Measurements from ENCODE around the gene EID2.

DNA sequence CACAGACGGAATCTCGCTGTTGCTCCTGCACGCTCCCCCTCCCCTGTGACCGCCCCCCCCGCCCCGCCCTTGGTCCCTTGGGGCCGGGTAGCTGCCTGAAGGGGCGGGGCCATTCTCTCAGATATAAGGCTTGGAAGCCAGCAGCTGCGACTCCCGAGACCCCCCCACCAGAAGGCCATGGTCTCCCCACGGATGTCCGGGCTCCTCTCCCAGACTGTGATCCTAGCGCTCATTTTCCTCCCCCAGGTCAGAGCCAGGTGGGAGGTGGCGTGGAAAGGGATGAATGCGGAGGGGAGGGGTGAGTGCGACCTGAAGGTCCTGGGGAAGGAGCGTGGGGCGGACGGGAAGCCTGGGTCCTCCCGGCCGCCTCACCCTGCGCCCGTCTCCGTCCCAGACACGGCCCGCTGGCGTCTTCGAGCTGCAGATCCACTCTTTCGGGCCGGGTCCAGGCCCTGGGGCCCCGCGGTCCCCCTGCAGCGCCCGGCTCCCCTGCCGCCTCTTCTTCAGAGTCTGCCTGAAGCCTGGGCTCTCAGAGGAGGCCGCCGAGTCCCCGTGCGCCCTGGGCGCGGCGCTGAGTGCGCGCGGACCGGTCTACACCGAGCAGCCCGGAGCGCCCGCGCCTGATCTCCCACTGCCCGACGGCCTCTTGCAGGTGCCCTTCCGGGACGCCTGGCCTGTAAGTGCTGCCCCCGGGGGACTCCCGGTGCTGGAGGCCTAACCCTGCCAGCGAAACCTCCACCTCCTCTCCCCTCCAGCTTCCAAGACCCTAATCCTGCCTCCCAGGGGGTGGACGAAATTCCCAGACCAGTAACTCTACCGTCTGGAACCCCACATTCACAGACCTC, 40.9 kb downstream of the EID2 start, which contains the start of gene DLL3:
- TF ChIP-seq FOXA1 (IDR thresholded peaks at IDR 0.05) (no peak), CTCF (IDR thresholded peaks at IDR 0.05; ENCODE audit: low read depth, low read length, missing input control) (no peak), ATF3 (IDR thresholded peaks at IDR 0.05) (no peak), EGR1 (IDR thresholded peaks at IDR 0.05; ENCODE audit: low read depth in 2 of 2) (no peak)
- TF ChIP-seq, protein P1, sequence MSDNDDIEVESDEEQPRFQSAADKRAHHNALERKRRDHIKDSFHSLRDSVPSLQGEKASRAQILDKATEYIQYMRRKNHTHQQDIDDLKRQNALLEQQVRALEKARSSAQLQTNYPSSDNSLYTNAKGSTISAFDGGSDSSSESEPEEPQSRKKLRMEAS (IDR thresholded peaks at IDR 0.05): no peak
